T-cell (primary cell): ENCODE measurements around the gene DHRS9. TPM values are rescaled to one million over a fixed set of nuclear protein-coding genes. Genes with fewer than 3 reads are reported as not detected.
A peak's percentile ranks its signal among the peaks of the same experiment; 100 is the strongest.

Source experiments
- ATAC-seq, 4 experiments: fragments of 200-7000 bp in 3 of 4; fragments of 150-1000 bp in 1 of 4; cut with Tn5 transposase; replicated peaks in 1 of 4; 1 replicate in 3 of 4; 2 replicates in 1 of 4; pipeline ENCODE4 v1.10.0; 2021; ENCODE audit warnings: moderate library complexity in 3 of 4, mild to moderate bottlenecking in 2 of 4, moderate number of reproducible peaks in 1 of 4
- CTCF ChIA-PET, 2 donors: fragments of 300-600 bp; sonication (Branson Sonifier 250); formaldehyde crosslinking; loops; one replicate each; lab custom pipeline; 2022; ENCODE audit warnings: antibody characterized with exemption in 2 of 2; lab: Charles Lee
- POLR2A ChIA-PET, 2 donors: fragments of 300-600 bp; sonication (Branson Sonifier 250); formaldehyde crosslinking; loops; one replicate each; lab custom pipeline; 2022; ENCODE audit warnings: antibody characterized with exemption in 2 of 2; lab: Charles Lee
- DNase-seq, 35 experiments: peaks; one replicate each; pipeline versions ENCODE4 v3.0.0 to v3.0.0-alpha.2; 2013 to 2023
- H3K27ac ChIP-seq: one replicate; pipeline ENCODE4 v1.5.1; 2013; ENCODE audit warnings: low read length
- H3K27me3 ChIP-seq, 2 experiments: replicated peaks in 1 of 2; 1 replicate in 1 of 2; 2 replicates in 1 of 2; pipeline versions ENCODE4 v1.6.1 to v1.7.0; 2013; ENCODE audit warnings: low read length in 1 of 2, mixed read lengths in 1 of 2; ENCODE audit not compliant: control insufficient read depth in 2 of 2, insufficient read depth in 2 of 2; ENCODE audit errors: extremely low read depth in 1 of 2
- H3K36me3 ChIP-seq, 2 donors: 1 replicate in 1 of 2; 2 replicates in 1 of 2; pipeline versions ENCODE4 v1.6.1 to v1.7.0; 2013; ENCODE audit warnings: low read length in 1 of 2; ENCODE audit not compliant: control insufficient read depth in 2 of 2, insufficient read depth in 1 of 2; ENCODE audit errors: extremely low read depth in 1 of 2
- H3K4me1 ChIP-seq, 2 experiments: 1 replicate in 1 of 2; 2 replicates in 1 of 2; pipeline versions ENCODE4 v1.6.1 to v1.7.0; 2013; ENCODE audit warnings: low read length in 2 of 2, mixed read lengths in 1 of 2; ENCODE audit not compliant: insufficient read depth in 2 of 2, control insufficient read depth in 1 of 2; ENCODE audit errors: extremely low read depth in 1 of 2
- H3K4me3 ChIP-seq, 2 donors: 1 replicate in 1 of 2; 2 replicates in 1 of 2; pipeline versions ENCODE4 v1.5.1 to v1.7.0; 2013; ENCODE audit warnings: mild to moderate bottlenecking in 2 of 2, low read length in 1 of 2, moderate library complexity in 1 of 2; ENCODE audit not compliant: control insufficient read depth in 1 of 2; ENCODE audit errors: extremely low read depth in 1 of 2
- H3K9me3 ChIP-seq: 2 replicates; pipeline ENCODE4 v1.7.0; 2013
- H3K27ac Mint-ChIP-seq, 2 donors: one replicate each; pipeline ENCODE4 v1.8.0; 2020 to 2021; ENCODE audit warnings: mild to moderate bottlenecking in 2 of 2, mixed read lengths in 2 of 2
- H3K27me3 Mint-ChIP-seq, 2 donors: one replicate each; pipeline ENCODE4 v1.8.0; 2021 to 2022; ENCODE audit warnings: mixed read lengths in 2 of 2
- H3K36me3 Mint-ChIP-seq: one replicate; pipeline ENCODE4 v1.8.0; 2021; ENCODE audit warnings: mixed read lengths
- H3K4me1 Mint-ChIP-seq, 3 donors: one replicate each; pipeline ENCODE4 v1.8.0; 2020 to 2022; ENCODE audit warnings: mixed read lengths in 3 of 3, mild to moderate bottlenecking in 1 of 3
- H3K4me3 Mint-ChIP-seq, 3 donors: one replicate each; pipeline ENCODE4 v1.8.0; 2020 to 2022; ENCODE audit warnings: mild to moderate bottlenecking in 3 of 3, mixed read lengths in 3 of 3, moderate library complexity in 3 of 3
- H3K9me3 Mint-ChIP-seq, 3 donors: one replicate each; pipeline ENCODE4 v1.8.0; 2020 to 2022; ENCODE audit warnings: mixed read lengths in 3 of 3
- WGBS: methylation state at CpG from one replicate; pipeline ENCODE4 v1.1.5; 2013; ENCODE audit warnings: missing lambda C conversion rate; ENCODE audit not compliant: insufficient coverage; 5-methylcytosine and 5-hydroxymethylcytosine counted together
- total RNA-seq, 35 experiments: library from RNA in 6 of 35; stranded (reverse) in 6 of 35; fragments of 120-200 nt in 1 of 35; gene quantifications; one replicate each; pipeline versions ENCODE4 v1.2.1 to v1.2.4 and lab custom pipeline; 2013 to 2026

Gene DHRS9
- total RNA-seq, 5 donors from 2014 or later (not counting 1 experiment from before 2014, with no cell fraction given) = not detected

- Histone ChIP-seq H3K9me3 (no peaks in the 10 kb centered on the region), H3K4me1 (no peaks in the 10 kb centered on the region), H3K4me3 (no peak overlapping the region), H3K27me3 (no peaks in the 10 kb centered on the region), H3K36me3 (no peaks in the 10 kb centered on the region), H3K27ac (no peak overlapping the region)
- H3K27ac Mint-ChIP-seq = no peak overlapping the region
- peaks cover 0 to 3% (median 0%) of the 10 kb centered on the region in 3 donors for H3K4me1 Mint-ChIP-seq
- 100% methylated on average over 4 of the region's 7 CpGs for WGBS
- ATAC-seq (no peak), DNase-seq (no peak)
- H3K4me3 Mint-ChIP-seq = no peak overlapping the region
- POLR2A ChIA-PET = interaction anchor here in 1 of 2 donors (0.7 kb wide), 1 partner anchor 387 kb away, joined by 3 read pairs; no protein-coding TSS in a partner anchor
- H3K9me3 Mint-ChIP-seq = no peaks in the 10 kb centered on the region
- CTCF ChIA-PET = interaction anchor here (0.5 to 8.0 kb wide), 10 partner anchors 9 to 1016 kb away, joined by 3 to 110 read pairs (median 3); no protein-coding TSS in a partner anchor
- H3K36me3 Mint-ChIP-seq = no peaks in the 10 kb centered on the region
- H3K27me3 Mint-ChIP-seq = no peaks in the 10 kb centered on the region
Measured at GRCh38 chr2:169139145-169139544, 69.8 kb downstream of the DHRS9 start.

GRCh38 chr2:169139993-169140767, 70.8 kb downstream of the DHRS9 start:
- DNase-seq (no peak), ATAC-seq (no peak)
- Histone ChIP-seq H3K4me3 (no peak overlapping the region), H3K36me3 (no peaks in the 10 kb centered on the region), H3K9me3 (no peaks in the 10 kb centered on the region), H3K27me3 (no peaks in the 10 kb centered on the region), H3K27ac (no peak overlapping the region), H3K4me1 (no peaks in the 10 kb centered on the region)
- 74% methylated on average over 6 of the region's 8 CpGs for WGBS
- Mint-ChIP-seq H3K27me3 (no peaks in the 10 kb centered on the region), H3K36me3 (no peaks in the 10 kb centered on the region), H3K4me1 (peaks cover 0 to 3% (median 0%) of the 10 kb centered on the region in 3 donors), H3K4me3 (no peak overlapping the region), H3K9me3 (no peaks in the 10 kb centered on the region), H3K27ac (no peak overlapping the region)
- CTCF ChIA-PET = interaction anchor here (0.5 to 8.0 kb wide), 14 partner anchors 8 to 1197 kb away, joined by 3 to 110 read pairs (median 4); no protein-coding TSS in a partner anchor
- POLR2A ChIA-PET = no interaction called here

- H3K36me3 ChIP-seq = no peaks in the 10 kb centered on the region
- H3K4me1 ChIP-seq = no peaks in the 10 kb centered on the region
- no peaks in the 10 kb centered on the region for H3K27me3 ChIP-seq
- no peaks in the 10 kb centered on the region for H3K9me3 Mint-ChIP-seq
- no peaks in the 10 kb centered on the region for H3K36me3 Mint-ChIP-seq
- no peaks in the 10 kb centered on the region for H3K9me3 ChIP-seq
- H3K4me3 Mint-ChIP-seq = no peak overlapping the region
- H3K27ac Mint-ChIP-seq = no peak overlapping the region
- ATAC-seq = peak; percentile 47 to 58 (median 48)
- peaks cover 0 to 3% (median 0%) of the 10 kb centered on the region in 3 donors for H3K4me1 Mint-ChIP-seq
- POLR2A ChIA-PET = no interaction called here
- peak in 34 of 35 experiments; percentile 3 to 77 (median 44) for DNase-seq
- CTCF ChIA-PET = interaction anchor here (0.5 to 8.0 kb wide), 13 partner anchors 10 to 236 kb away, joined by 3 to 110 read pairs (median 4); no protein-coding TSS in a partner anchor
- no peaks in the 10 kb centered on the region for H3K27me3 Mint-ChIP-seq
- WGBS = 3% methylated on average over 5 of the region's 10 CpGs
- no peak overlapping the region for H3K27ac ChIP-seq
- no peak overlapping the region for H3K4me3 ChIP-seq
Measured at GRCh38 chr2:169141713-169142352, 72.5 kb downstream of the DHRS9 start.

- Histone ChIP-seq H3K27me3 (no peaks in the 10 kb centered on the region), H3K4me1 (no peaks in the 10 kb centered on the region), H3K27ac (no peak overlapping the region), H3K36me3 (no peaks in the 10 kb centered on the region), H3K4me3 (no peak overlapping the region), H3K9me3 (no peaks in the 10 kb centered on the region)
- Mint-ChIP-seq H3K4me1 (peaks cover 0 to 3% (median 0%) of the 10 kb centered on the region in 3 donors), H3K9me3 (no peaks in the 10 kb centered on the region), H3K4me3 (no peak overlapping the region), H3K27me3 (no peaks in the 10 kb centered on the region), H3K27ac (no peak overlapping the region), H3K36me3 (no peaks in the 10 kb centered on the region)
- no peak for DNase-seq
- WGBS = 81% methylated on average over 2 of the region's 3 CpGs
- no peak for ATAC-seq
- POLR2A ChIA-PET = interaction anchor here in 1 of 2 donors (0.7 kb wide), 1 partner anchor 35 kb away, joined by 3 read pairs; no protein-coding TSS in a partner anchor
- CTCF ChIA-PET = interaction anchor here (0.6 to 8.0 kb wide), 10 partner anchors 10 to 181 kb away, joined by 3 to 110 read pairs (median 4); no protein-coding TSS in a partner anchor
Measured at GRCh38 chr2:169143998-169144397, 74.6 kb downstream of the DHRS9 start.

Other genes starting within 250 kb of the DHRS9 start
- gene SPC25, start 179.1 kb upstream of the DHRS9 start, total RNA-seq = under 1 TPM in 3 of 5 donors, not detected in 2; 0.32 to 0.83 (median 0.43) TPM
- not detected for gene G6PC2, start 168.3 kb upstream of the DHRS9 start, total RNA-seq
- under 1 TPM in 2 of 5 donors, not detected in 3; 0.03 TPM for gene ABCB11, start 38.2 kb upstream of the DHRS9 start, total RNA-seq